H1 (cell line): ENCODE data around the gene LRTM2. TPM values are rescaled to one million over a fixed set of nuclear protein-coding genes. Genes with fewer than 3 reads are reported as not detected.

Experiments
- GTF2F1 ChIP-seq: IDR thresholded peaks from 2 replicates; pipeline ENCODE4 v1.6.1; 2012; ENCODE audit warnings: low read depth, low read length, improper control_type of control experiment, borderline replicate concordance
- POLR2AphosphoS5 ChIP-seq: IDR thresholded peaks from 2 replicates; pipeline ENCODE4 v1.6.1; 2011; ENCODE audit warnings: low read depth, low read length
- polyA plus RNA-seq, 7 experiments: library from polyadenylated mRNA; depleted of rRNA in 3 of 7; stranded (reverse) in 5 of 7; unstranded in 2 of 7; fragments of >200 nt in 5 of 7; fragments of 200-250 nt in 2 of 7; gene quantifications; 1 replicate in 5 of 7; 2 replicates in 1 of 7; 4 replicates in 1 of 7; pipeline versions ENCODE4 v1.2.1 to v1.2.3, GENCODE V29; 2011 to 2013; ENCODE audit warnings: missing spikeins in 2 of 7, mixed read lengths in 2 of 7
- total RNA-seq: library from RNA; stranded (reverse); fragmentation: NEBNext Ultra II Directional; extraction: Animal tissue kit (Norgen Biotek cat#: 25700); gene quantifications from 2 replicates; pipeline ENCODE4 v1.2.1, GENCODE V29; 2021
- TF ChIP-seq, protein P1 (sequence below): IDR thresholded peaks from 2 replicates; pipeline ENCODE4 v1.6.1; 2012; ENCODE audit warnings: low read length, inconsistent platforms

LRTM2 gene
- total and polyA plus RNA-seq, 2 of the 8 experiments (the other 6 are each of a cell fraction or from before 2014, with no cell fraction given) = 0.06 TPM; not detected in 1

DNA sequence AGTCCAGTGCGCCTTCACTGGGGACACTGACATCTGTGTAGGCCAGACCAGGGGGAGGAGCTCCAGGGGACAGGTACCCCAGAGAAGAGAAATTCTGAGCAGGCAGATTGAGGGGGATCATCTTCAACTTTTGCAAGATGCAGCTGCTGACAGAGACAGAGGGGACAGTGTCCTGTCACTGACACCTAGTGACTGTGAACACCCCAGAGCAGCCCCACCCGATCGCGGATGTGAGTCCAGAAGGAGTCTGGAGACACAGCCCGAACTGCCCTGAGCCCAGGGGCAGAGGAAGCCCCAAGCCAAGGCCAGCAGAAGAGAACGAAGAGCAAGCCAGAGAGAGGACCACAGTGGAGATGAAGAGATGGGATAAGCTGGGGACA, 21.7 kb upstream of the LRTM2 start (continued):
- TF ChIP-seq, protein P1, sequence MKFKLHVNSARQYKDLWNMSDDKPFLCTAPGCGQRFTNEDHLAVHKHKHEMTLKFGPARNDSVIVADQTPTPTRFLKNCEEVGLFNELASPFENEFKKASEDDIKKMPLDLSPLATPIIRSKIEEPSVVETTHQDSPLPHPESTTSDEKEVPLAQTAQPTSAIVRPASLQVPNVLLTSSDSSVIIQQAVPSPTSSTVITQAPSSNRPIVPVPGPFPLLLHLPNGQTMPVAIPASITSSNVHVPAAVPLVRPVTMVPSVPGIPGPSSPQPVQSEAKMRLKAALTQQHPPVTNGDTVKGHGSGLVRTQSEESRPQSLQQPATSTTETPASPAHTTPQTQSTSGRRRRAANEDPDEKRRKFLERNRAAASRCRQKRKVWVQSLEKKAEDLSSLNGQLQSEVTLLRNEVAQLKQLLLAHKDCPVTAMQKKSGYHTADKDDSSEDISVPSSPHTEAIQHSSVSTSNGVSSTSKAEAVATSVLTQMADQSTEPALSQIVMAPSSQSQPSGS = no peak
- no peak for TF ChIP-seq GTF2F1
- no peak for TF ChIP-seq POLR2AphosphoS5
